Measurements from ENCODE around the gene NTN4. TPM values are rescaled to one million over a fixed set of nuclear protein-coding genes. Genes with fewer than 3 reads are reported as not detected.
"Not testable (repeated sequence)": the region's sequence is repeated elsewhere in the genome, so short reads cannot be mapped to it uniquely, and the experiment has no call there.

Gene NTN4
- total and polyA plus RNA-seq, 4 experiments from 2014 or later = 2.0 to 5.5 (median 3.8) TPM

DNA sequence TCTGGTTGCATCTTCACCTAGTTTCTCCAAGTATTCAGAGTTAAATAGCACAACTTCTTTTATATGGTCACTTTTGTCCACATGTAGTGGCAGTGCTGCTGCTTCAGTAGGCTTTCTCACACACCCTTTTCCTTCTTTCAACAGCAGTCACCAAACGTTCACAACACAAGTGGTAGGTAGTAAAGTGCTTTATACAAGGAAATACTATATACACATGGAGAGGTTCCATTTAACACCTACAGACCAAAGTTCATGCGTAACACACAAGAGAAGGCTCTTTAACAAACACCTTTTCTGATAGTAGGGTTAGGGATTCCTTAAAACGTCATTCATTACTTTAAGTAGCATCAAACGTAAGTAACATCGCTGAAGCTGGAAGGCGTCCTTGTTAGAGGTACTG, 132.2 kb downstream of the NTN4 start:
- Histone ChIP-seq H3K27me3 (ENCODE audit: insufficient read depth, low read length) (no peaks in the 10 kb centered on the region), H3K27ac (ENCODE audit: low read depth, low read length) (no peak overlapping the region), H3K9me3 (ENCODE audit: control insufficient read depth in 1 of 2, low read length in 2 of 2) (no peaks in the 10 kb centered on the region), H3K36me3 (ENCODE audit: insufficient read depth, low read length) (no peaks in the 10 kb centered on the region), H3K4me1 (ENCODE audit: insufficient read depth, low read length) (no peaks in the 10 kb centered on the region), H3K4me3 (ENCODE audit: low read length in 2 of 2) (no peak overlapping the region)
- no peak for DNase-seq
- Mint-ChIP-seq H3K27me3 (peaks cover 7 to 8% of the 10 kb centered on the region in 2 donors), H3K4me1 (peaks cover 0 to 7% (median 3%) of the 10 kb centered on the region in 4 donors), H3K36me3 (peaks cover 0 to 2% of the 10 kb centered on the region in 2 donors), H3K27ac (no peak overlapping the region), H3K4me3 (no peak overlapping the region), H3K9me3 (peaks cover 0 to 5% (median 2%) of the 10 kb centered on the region in 8 donors)
- CTCF ChIA-PET (ENCODE audit: partially characterized antibody) = no interaction called here
- POLR2A ChIA-PET (ENCODE audit: partially characterized antibody) = no interaction called here
- intact Hi-C loops (cut with micrococcal nuclease) = no loop called here

DNA sequence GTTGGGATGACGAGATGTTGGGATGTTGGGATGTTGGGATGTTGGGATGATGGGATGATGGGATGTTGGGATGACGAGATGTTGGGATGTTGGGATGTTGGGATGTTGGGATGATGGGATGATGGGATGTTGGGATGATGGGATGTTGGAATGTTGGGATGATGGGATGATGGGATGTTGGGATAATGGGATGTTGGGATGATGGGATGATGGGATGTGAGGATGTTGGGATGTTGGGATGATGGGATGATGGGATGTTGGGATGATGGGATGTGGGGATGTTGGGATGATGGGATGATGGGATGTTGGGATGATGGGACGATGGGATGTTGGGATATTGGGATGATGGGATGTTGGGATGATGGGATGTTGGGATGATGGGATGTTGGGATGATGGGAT, 135.9 kb downstream of the NTN4 start:
- H3K9me3 Mint-ChIP-seq; H3K36me3 ChIP-seq (ENCODE audit: insufficient read depth, low read length); H3K4me3 Mint-ChIP-seq; H3K27me3 Mint-ChIP-seq; H3K9me3 ChIP-seq (ENCODE audit: control insufficient read depth in 1 of 2, low read length in 2 of 2); POLR2A ChIA-PET (ENCODE audit: partially characterized antibody); H3K27ac ChIP-seq (ENCODE audit: low read depth, low read length); H3K4me3 ChIP-seq (ENCODE audit: low read length in 2 of 2); DNase-seq; H3K4me1 ChIP-seq (ENCODE audit: insufficient read depth, low read length); H3K36me3 Mint-ChIP-seq; H3K4me1 Mint-ChIP-seq; CTCF ChIA-PET (ENCODE audit: partially characterized antibody); intact Hi-C loops (cut with micrococcal nuclease); H3K27me3 ChIP-seq (ENCODE audit: insufficient read depth, low read length): not testable (repeated sequence)
- H3K27ac Mint-ChIP-seq = peak overlapping the region in 1 of 7 donors; percentile 90

DNA sequence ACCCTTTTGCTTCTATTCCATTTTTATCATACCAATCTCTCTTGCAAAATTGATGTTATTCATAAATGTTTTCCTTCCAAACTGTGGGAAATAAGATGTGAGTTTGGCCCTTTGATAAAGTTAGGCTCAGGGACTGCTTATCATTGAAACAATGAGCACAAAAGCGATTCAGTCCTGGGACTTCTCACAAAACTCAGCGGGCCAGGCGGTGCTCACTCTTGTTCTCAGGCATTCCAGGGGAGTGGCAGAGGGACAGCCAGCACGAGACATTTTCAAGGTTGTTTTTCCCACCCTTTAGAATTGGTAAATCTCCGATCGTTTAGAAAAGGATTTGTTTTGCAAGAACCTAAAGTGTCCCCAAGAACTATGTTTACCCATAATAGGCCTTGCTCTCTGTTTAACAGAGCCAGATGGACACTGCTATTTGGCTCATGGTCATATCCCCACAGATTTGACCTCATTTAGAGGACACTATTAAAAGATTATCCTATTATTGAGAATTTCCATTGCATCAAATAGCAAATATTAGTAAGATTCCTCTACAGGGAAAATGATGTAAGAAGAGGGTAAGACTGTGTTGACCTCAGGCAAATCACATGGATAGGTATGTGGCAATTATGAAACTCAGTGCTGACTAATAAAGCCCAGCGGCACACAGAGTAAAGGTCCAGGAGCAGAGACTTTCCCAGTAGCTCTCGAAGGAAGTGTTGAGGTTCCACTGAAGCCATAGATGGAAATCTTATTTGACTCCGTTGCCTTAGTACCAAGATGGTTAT, 136.6 kb downstream of the NTN4 start:
- Histone ChIP-seq H3K27me3 (ENCODE audit: insufficient read depth, low read length) (no peaks in the 10 kb centered on the region), H3K36me3 (ENCODE audit: insufficient read depth, low read length) (no peaks in the 10 kb centered on the region), H3K4me3 (ENCODE audit: low read length in 2 of 2) (no peak overlapping the region), H3K4me1 (ENCODE audit: insufficient read depth, low read length) (no peaks in the 10 kb centered on the region), H3K27ac (ENCODE audit: low read depth, low read length) (no peak overlapping the region), H3K9me3 (ENCODE audit: control insufficient read depth in 1 of 2, low read length in 2 of 2) (no peaks in the 10 kb centered on the region)
- ChIA-PET POLR2A (ENCODE audit: partially characterized antibody) (no interaction called here), CTCF (ENCODE audit: partially characterized antibody) (no interaction called here)
- intact Hi-C loops (cut with micrococcal nuclease) = no loop called here
- Mint-ChIP-seq H3K27ac (peak overlapping the region in 5 of 7 donors; percentile 23 to 98 (median 85)), H3K9me3 (peaks cover 0 to 5% (median 2%) of the 10 kb centered on the region in 8 donors), H3K27me3 (peaks cover 5 to 11% of the 10 kb centered on the region in 2 donors), H3K4me1 (peaks cover 0 to 7% (median 3%) of the 10 kb centered on the region in 4 donors), H3K4me3 (peak overlapping the region in 2 of 8 donors; percentile 12 to 72), H3K36me3 (peaks cover 0 to 2% of the 10 kb centered on the region in 2 donors)
- DNase-seq = peak in 4 of 5 donors; percentile 22 to 66 (median 28)

DNA sequence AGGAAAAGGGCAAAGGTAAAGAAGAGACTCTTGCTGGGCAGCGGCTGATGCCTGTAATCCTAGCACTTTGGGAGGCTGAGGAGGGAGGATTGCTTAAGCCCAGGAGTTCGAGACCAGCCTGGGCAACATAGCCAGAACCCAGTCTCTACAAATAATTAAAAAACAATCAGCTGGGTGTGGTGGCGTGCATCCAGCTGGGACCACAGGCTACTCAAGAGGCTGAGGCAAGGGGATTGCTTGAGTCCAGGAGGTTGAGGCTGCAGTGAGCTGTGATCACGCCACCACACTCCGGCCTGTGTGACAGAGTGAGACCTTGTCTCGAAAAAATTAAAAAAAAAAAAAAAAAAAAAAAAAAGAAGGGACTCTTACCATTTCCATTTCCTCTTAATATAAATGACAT, 138.9 kb downstream of the NTN4 start:
- Mint-ChIP-seq H3K4me3 (no peak overlapping the region), H3K27me3 (peaks cover 6 to 19% of the 10 kb centered on the region in 2 donors), H3K9me3 (peaks cover 0 to 5% (median 2%) of the 10 kb centered on the region in 8 donors), H3K27ac (no peak overlapping the region), H3K36me3 (peaks cover 0 to 2% of the 10 kb centered on the region in 2 donors), H3K4me1 (peaks cover 0 to 7% (median 3%) of the 10 kb centered on the region in 4 donors)
- intact Hi-C loops (cut with micrococcal nuclease) = no loop called here
- no peak overlapping the region for H3K27ac ChIP-seq (ENCODE audit: low read depth, low read length)
- H3K4me1 ChIP-seq (ENCODE audit: insufficient read depth, low read length) = no peaks in the 10 kb centered on the region
- no peak overlapping the region for H3K4me3 ChIP-seq (ENCODE audit: low read length in 2 of 2)
- ChIA-PET CTCF (ENCODE audit: partially characterized antibody) (no interaction called here), POLR2A (ENCODE audit: partially characterized antibody) (no interaction called here)
- no peak for DNase-seq
- H3K36me3 ChIP-seq (ENCODE audit: insufficient read depth, low read length) = no peaks in the 10 kb centered on the region
- no peaks in the 10 kb centered on the region for H3K27me3 ChIP-seq (ENCODE audit: insufficient read depth, low read length)
- no peaks in the 10 kb centered on the region for H3K9me3 ChIP-seq (ENCODE audit: control insufficient read depth in 1 of 2, low read length in 2 of 2)

DNA sequence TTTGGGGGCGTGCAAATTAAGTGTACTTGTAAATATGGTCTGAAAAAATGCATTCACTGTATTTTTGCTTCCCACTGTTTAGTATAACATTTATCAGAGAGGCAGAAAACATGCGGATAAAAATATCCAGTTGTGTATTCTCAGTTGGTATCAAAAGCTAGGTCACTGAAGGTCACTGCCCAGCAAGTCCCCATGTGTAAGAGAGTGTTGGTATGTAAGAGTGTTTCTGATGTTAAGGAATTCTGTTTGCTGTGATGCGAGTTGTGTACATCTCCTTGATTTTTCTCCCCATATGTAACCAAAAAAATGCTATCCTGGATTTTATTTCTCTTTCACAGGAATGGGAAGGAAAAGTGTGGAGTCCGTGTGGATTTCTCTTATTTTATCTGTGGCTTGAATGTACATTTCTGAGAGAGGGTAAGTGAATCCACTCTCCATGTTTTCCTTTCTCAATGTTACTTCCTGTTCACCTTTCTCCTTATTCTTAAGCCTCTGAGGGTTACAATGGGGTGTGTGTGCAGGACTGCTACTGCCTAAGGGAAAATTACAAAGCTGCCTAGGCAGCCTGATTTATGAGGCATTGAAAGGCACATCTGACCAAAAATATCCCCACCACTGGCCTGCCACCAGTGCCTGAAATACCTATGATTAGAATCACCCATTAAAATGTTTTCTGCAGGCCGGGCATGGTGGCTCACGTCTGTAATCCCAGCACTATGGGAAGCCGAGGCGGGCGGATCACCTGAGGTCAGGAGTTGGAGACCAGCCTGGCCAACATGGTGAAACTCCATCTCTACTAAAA, 141.4 kb downstream of the NTN4 start:
- Mint-ChIP-seq H3K4me1 (peaks cover 0 to 2% (median under 1%) of the 10 kb centered on the region in 4 donors), H3K4me3 (no peak overlapping the region), H3K27me3 (peaks cover 6 to 22% of the 10 kb centered on the region in 2 donors), H3K9me3 (peaks cover 0 to 1% (median under 1%) of the 10 kb centered on the region in 8 donors), H3K36me3 (peaks cover 0 to under 1% of the 10 kb centered on the region in 2 donors), H3K27ac (no peak overlapping the region)
- ChIA-PET POLR2A (ENCODE audit: partially characterized antibody) (no interaction called here), CTCF (ENCODE audit: partially characterized antibody) (no interaction called here)
- intact Hi-C loops (cut with micrococcal nuclease) = no loop called here
- no peaks in the 10 kb centered on the region for H3K36me3 ChIP-seq (ENCODE audit: insufficient read depth, low read length)
- H3K4me1 ChIP-seq (ENCODE audit: insufficient read depth, low read length) = no peaks in the 10 kb centered on the region
- H3K9me3 ChIP-seq (ENCODE audit: control insufficient read depth in 1 of 2, low read length in 2 of 2) = no peaks in the 10 kb centered on the region
- no peaks in the 10 kb centered on the region for H3K27me3 ChIP-seq (ENCODE audit: insufficient read depth, low read length)
- H3K4me3 ChIP-seq (ENCODE audit: low read length in 2 of 2) = no peak overlapping the region
- H3K27ac ChIP-seq (ENCODE audit: low read depth, low read length) = no peak overlapping the region
- DNase-seq = no peak

DNA sequence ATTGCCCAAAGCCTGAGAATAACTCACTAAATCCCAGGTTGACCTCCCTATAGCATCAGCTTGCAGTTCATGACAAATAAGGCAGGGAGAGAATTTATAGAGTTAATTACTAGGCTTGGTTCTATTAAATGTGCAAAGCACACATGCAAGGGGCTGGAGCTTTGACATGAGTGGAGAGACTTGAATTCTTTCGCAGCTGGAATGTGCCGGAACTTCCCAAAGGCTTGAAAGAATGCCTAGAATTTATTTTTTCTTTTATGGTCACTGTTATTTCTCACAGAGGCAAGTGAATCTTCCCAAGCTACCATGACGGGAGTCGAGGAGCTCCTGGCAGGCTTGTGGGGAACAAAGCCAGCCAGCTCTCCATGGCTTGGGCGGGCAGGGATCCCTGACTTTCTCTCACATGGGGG, 143.8 kb downstream of the NTN4 start:
- H3K4me1 ChIP-seq (ENCODE audit: insufficient read depth, low read length) = no peaks in the 10 kb centered on the region
- H3K27me3 ChIP-seq (ENCODE audit: insufficient read depth, low read length) = no peaks in the 10 kb centered on the region
- H3K4me3 ChIP-seq (ENCODE audit: low read length in 2 of 2) = no peak overlapping the region
- ChIA-PET CTCF (ENCODE audit: partially characterized antibody) (no interaction called here), POLR2A (ENCODE audit: partially characterized antibody) (no interaction called here)
- peaks cover 6 to 22% of the 10 kb centered on the region in 2 donors for H3K27me3 Mint-ChIP-seq
- no peak overlapping the region for H3K27ac ChIP-seq (ENCODE audit: low read depth, low read length)
- H3K9me3 Mint-ChIP-seq = no peaks in the 10 kb centered on the region
- intact Hi-C loops (cut with micrococcal nuclease) = no loop called here
- no peak overlapping the region for H3K4me3 Mint-ChIP-seq
- no peaks in the 10 kb centered on the region for H3K4me1 Mint-ChIP-seq
- H3K9me3 ChIP-seq (ENCODE audit: control insufficient read depth in 1 of 2, low read length in 2 of 2) = no peaks in the 10 kb centered on the region
- H3K27ac Mint-ChIP-seq = no peak overlapping the region
- no peaks in the 10 kb centered on the region for H3K36me3 ChIP-seq (ENCODE audit: insufficient read depth, low read length)
- H3K36me3 Mint-ChIP-seq = no peaks in the 10 kb centered on the region
- DNase-seq = no peak

DNA sequence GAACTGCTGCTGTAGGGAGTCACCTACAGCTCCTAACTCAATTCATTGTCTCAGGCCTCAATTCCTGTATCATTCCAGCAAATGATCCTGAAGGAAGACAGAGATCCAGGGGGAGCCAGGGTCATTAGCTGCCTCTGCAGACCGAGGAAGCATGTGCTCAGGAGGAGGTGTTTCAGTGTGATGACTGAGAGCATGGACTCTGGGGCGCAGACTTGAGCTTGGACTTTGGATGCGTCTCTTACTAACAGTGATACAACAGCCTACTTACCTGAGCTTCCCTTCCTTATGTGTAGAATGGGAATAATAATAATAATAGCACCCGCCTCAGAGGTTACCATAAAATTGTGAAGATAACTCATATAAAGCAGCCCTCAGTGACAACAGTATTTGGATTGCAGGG, 147.3 kb downstream of the NTN4 start:
- Histone ChIP-seq H3K4me1 (ENCODE audit: insufficient read depth, low read length) (no peaks in the 10 kb centered on the region), H3K36me3 (ENCODE audit: insufficient read depth, low read length) (no peaks in the 10 kb centered on the region), H3K4me3 (ENCODE audit: low read length in 2 of 2) (no peak overlapping the region), H3K27ac (ENCODE audit: low read depth, low read length) (no peak overlapping the region), H3K27me3 (ENCODE audit: insufficient read depth, low read length) (no peaks in the 10 kb centered on the region), H3K9me3 (ENCODE audit: control insufficient read depth in 1 of 2, low read length in 2 of 2) (no peaks in the 10 kb centered on the region)
- Mint-ChIP-seq H3K9me3 (peaks cover 0 to 2% (median 0%) of the 10 kb centered on the region in 8 donors), H3K4me1 (no peaks in the 10 kb centered on the region), H3K27me3 (peaks cover 4 to 14% of the 10 kb centered on the region in 2 donors), H3K36me3 (no peaks in the 10 kb centered on the region), H3K27ac (no peak overlapping the region), H3K4me3 (no peak overlapping the region)
- POLR2A ChIA-PET (ENCODE audit: partially characterized antibody) = no interaction called here
- CTCF ChIA-PET (ENCODE audit: partially characterized antibody) = no interaction called here
- intact Hi-C loops (cut with micrococcal nuclease) = no loop called here
- no peak for DNase-seq

All from CD4-positive, alpha-beta memory T cell (primary cell).